Esophagus (tissue), 2 donors: Measurements from ENCODE around the gene SYT5. TPM values are rescaled to one million over a fixed set of nuclear protein-coding genes. Genes with fewer than 3 reads are reported as not detected.

Experiments
- H3K27ac ChIP-seq, 2 donors: one replicate each; pipeline ENCODE4 v1.5.1; 2013; ENCODE audit warnings: low read depth in 2 of 2, mild to moderate bottlenecking in 2 of 2, inconsistent platforms in 1 of 2, low read length in 1 of 2, moderate library complexity in 1 of 2
- H3K27me3 ChIP-seq, 2 donors: one replicate each; pipeline ENCODE4 v1.6.1; 2013; ENCODE audit warnings: low read length in 2 of 2, control low read depth in 1 of 2, mild to moderate bottlenecking in 1 of 2; ENCODE audit not compliant: insufficient read depth in 2 of 2, control insufficient read depth in 1 of 2
- H3K36me3 ChIP-seq, 2 donors: one replicate each; pipeline ENCODE4 v1.6.1; 2013; ENCODE audit warnings: low read length in 1 of 2; ENCODE audit not compliant: control insufficient read depth in 2 of 2, insufficient read depth in 2 of 2
- H3K4me1 ChIP-seq, 2 donors: one replicate each; pipeline ENCODE4 v1.6.1; 2013; ENCODE audit warnings: low read length in 1 of 2; ENCODE audit not compliant: control insufficient read depth in 2 of 2, insufficient read depth in 2 of 2
- H3K4me3 ChIP-seq, 2 donors: one replicate each; pipeline ENCODE4 v1.5.1; 2013; ENCODE audit warnings: low read length in 2 of 2, mild to moderate bottlenecking in 2 of 2, low read depth in 1 of 2, moderate library complexity in 1 of 2
- H3K9me3 ChIP-seq, 2 donors: one replicate each; pipeline ENCODE4 v1.6.1; 2013; ENCODE audit warnings: mild to moderate bottlenecking in 2 of 2, low read depth in 1 of 2, low read length in 1 of 2, moderate library complexity in 1 of 2; ENCODE audit not compliant: control insufficient read depth in 2 of 2, insufficient read depth in 1 of 2
- WGBS, 2 donors: extraction: QIAGEN DNeasy Blood & Tissue Kit; methylation state at CpG; one replicate each; pipeline ENCODE4 v1.1.7; 2013; 5-methylcytosine and 5-hydroxymethylcytosine counted together
- polyA plus RNA-seq, 2 donors: library from polyadenylated mRNA; stranded (reverse); fragments of 200-250 nt; gene quantifications; one replicate each; pipeline ENCODE4 v1.2.3, GENCODE V29; 2013
- donor health status: healthy with polysubstance abuse.
- donor health status: Bipolar disorder and iron deficiency.

SYT5 gene
- polyA plus RNA-seq, 2 donors: 0.05 TPM; not detected in 1

DNA sequence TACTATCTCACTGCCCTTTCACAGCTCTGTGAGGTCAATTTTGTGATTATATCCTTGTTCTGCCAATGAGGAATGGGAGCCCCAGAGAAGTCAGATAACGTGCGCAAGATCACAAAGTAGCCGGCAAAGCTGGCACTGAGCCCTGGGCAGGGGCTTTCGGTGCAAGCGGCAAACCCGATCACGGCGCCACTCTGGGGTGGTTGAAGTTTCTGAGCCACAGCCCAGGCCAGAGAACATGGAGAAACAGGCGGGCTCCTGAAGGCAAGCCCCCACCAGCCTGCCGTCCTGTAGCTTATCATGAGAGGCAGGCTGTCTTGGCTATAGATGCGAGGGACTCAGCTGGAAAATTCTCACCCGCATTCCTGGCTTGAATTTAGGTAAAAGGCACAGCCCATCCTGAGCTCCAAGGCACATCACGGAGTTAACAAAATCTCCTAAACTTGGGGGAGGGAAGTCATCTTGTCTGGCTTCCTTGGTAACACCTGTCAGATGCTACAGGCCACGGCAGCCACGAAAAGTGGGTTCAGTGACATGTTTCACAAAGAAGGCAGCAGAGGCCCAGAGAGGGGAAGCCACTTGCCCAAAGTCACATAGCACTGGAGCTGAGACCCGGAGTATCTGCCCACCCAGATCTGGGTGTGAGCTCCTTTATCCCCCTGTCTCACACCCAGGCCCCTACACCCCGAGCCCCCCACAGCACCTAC is 43.5 kb downstream of the SYT5 start:
- Histone ChIP-seq H3K4me3 (no peak overlapping the region), H3K9me3 (no peaks in the 10 kb centered on the region), H3K36me3 (no peaks in the 10 kb centered on the region), H3K27me3 (no peaks in the 10 kb centered on the region), H3K27ac (no peak overlapping the region), H3K4me1 (peaks cover 0 to 2% of the 10 kb centered on the region in 2 donors)
- 76 to 85% methylated on average over 17 of the region's 17 CpGs for WGBS, 2 donors

GRCh38 chr19:55134736-55135135 is 45.4 kb downstream of the SYT5 start:
- no peaks in the 10 kb centered on the region for H3K9me3 ChIP-seq
- no peaks in the 10 kb centered on the region for H3K27me3 ChIP-seq
- 25 to 37% methylated on average over 1 to 2 of the region's 3 CpGs for WGBS, 2 donors
- H3K36me3 ChIP-seq: no peaks in the 10 kb centered on the region
- no peak overlapping the region for H3K27ac ChIP-seq
- H3K4me3 ChIP-seq: no peak overlapping the region
- H3K4me1 ChIP-seq: peaks cover 0 to 2% of the 10 kb centered on the region in 2 donors

DNA sequence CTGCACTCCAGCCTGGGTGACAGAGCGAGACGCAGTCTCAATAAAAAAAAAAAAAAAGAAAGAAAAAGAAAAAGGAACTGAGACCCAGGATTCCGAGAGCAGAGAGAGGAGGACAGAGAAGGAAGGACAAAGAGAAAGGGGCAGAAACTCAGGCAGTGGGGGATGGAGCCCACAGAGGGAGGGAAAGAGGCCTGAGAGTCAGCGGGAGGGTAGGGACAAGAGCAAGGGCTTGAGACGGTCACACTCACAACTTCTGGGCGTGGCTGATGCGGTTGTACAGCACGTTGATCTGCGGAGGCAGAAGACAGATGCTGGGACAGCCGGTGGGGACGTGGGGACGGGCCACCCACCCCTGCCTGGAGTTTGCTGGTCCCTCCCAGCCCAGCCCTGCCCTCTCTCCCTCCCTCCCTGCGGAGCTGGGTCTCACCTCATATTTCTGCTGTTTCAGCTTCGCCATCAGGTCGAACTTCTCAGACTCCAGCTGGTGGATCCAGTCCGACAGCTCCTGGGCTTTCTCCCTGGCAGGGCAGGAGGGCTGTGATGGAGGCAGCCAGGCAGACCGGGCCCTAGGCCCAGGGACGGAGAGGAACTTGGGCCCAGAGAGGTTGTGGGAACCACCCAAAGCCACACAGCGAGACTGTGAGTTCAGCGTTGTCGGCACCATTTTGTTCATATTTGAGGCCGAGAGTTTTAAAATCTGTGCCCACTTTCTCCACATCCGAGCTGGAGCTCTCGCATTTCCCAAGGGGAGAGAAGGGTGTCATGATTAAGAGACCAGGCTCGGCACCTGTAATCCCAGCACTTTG is 46.2 kb downstream of the SYT5 start:
- H3K36me3 ChIP-seq: no peaks in the 10 kb centered on the region
- no peaks in the 10 kb centered on the region for H3K27me3 ChIP-seq
- no peak overlapping the region for H3K27ac ChIP-seq
- H3K4me3 ChIP-seq: no peak overlapping the region
- 63 to 71% methylated on average over 25 of the region's 25 CpGs for WGBS, 2 donors
- no peaks in the 10 kb centered on the region for H3K9me3 ChIP-seq
- H3K4me1 ChIP-seq: peaks cover 0 to 2% of the 10 kb centered on the region in 2 donors

GRCh38 chr19:55132453-55133129 is 47.5 kb downstream of the SYT5 start:
- H3K27ac ChIP-seq: no peak overlapping the region
- H3K4me1 ChIP-seq: peaks cover 0 to 2% of the 10 kb centered on the region in 2 donors
- no peak overlapping the region for H3K4me3 ChIP-seq
- WGBS, 2 donors: 58 to 61% methylated on average over 14 of the region's 14 CpGs
- H3K27me3 ChIP-seq: no peaks in the 10 kb centered on the region
- no peaks in the 10 kb centered on the region for H3K36me3 ChIP-seq
- H3K9me3 ChIP-seq: no peaks in the 10 kb centered on the region

DNA sequence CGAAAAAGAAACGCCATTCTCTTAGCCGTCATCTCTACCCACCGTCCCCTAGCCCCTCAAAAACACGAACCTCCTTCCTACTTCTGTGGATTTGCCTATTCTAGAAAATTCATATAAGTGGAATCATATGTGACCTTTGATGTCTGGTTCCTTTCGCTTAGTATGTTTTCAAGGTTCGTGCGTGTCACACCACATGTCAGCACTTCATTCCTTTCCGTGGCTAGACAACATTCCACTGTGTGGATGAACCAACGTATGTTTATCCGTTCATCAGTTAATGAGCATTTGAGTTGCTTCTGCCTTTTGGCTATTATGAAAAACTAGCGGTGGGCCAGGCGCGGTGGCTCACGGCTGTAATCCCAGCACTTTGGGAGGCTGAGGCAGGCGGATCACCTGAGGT is 48.7 kb downstream of the SYT5 start:
- Histone ChIP-seq H3K4me1 (peaks cover 0 to 2% of the 10 kb centered on the region in 2 donors), H3K36me3 (no peaks in the 10 kb centered on the region), H3K27me3 (no peaks in the 10 kb centered on the region), H3K9me3 (no peaks in the 10 kb centered on the region), H3K4me3 (no peak overlapping the region), H3K27ac (no peak overlapping the region)
- WGBS, 2 donors: 86 to 89% methylated on average over 16 of the region's 16 CpGs

Other genes with a start within 250 kb of the SYT5 start
- not detected for gene NLRP7, start 232.8 kb downstream of the SYT5 start, polyA plus RNA-seq
- 10 to 100 TPM in 1 of 2 donors, 1 to 10 TPM in 1; 3.8 to 20.5 TPM for gene NLRP2, start 213.9 kb downstream of the SYT5 start, polyA plus RNA-seq
- 1 to 10 TPM in 1 of 2 donors, under 1 TPM in 1; 0.45 to 1.6 TPM for gene GP6, start 142.0 kb downstream of the SYT5 start, polyA plus RNA-seq
- gene RDH13, start 117.1 kb downstream of the SYT5 start, polyA plus RNA-seq: 10 to 100 TPM; 32.5 to 60.6 TPM
- 1,000 to 10,000 TPM in 1 of 2 donors, 100 to 1,000 TPM in 1; 578 to 1,427 TPM for gene EPS8L1, start 104.4 kb downstream of the SYT5 start, polyA plus RNA-seq
- gene PPP1R12C, start 62.7 kb downstream of the SYT5 start, polyA plus RNA-seq: 100 to 1,000 TPM in 1 of 2 donors, 10 to 100 TPM in 1; 77.7 to 100 TPM
- gene TNNT1, start 31.1 kb downstream of the SYT5 start, polyA plus RNA-seq: 10 to 100 TPM in 1 of 2 donors, 1 to 10 TPM in 1; 6.1 to 10.9 TPM
- 1 to 10 TPM; 1.0 to 2.6 TPM for gene TNNI3, start 22.6 kb downstream of the SYT5 start, polyA plus RNA-seq
- 1 to 10 TPM in 1 of 2 donors, under 1 TPM in 1; 0.44 to 1.1 TPM for gene DNAAF3, start 13.7 kb downstream of the SYT5 start, polyA plus RNA-seq
- under 1 TPM; 0.10 to 0.19 TPM for gene PTPRH, start 29.2 kb upstream of the SYT5 start, polyA plus RNA-seq
- gene TMEM86B, start 48.5 kb upstream of the SYT5 start, polyA plus RNA-seq: 1 to 10 TPM; 2.3 to 6.0 TPM
- 10 to 100 TPM; 29.8 to 30.6 TPM for gene PPP6R1, start 78.7 kb upstream of the SYT5 start, polyA plus RNA-seq
- 10 to 100 TPM; 30.9 to 44.9 TPM for gene HSPBP1, start 99.8 kb upstream of the SYT5 start, polyA plus RNA-seq
- 1 to 10 TPM in 1 of 2 donors, under 1 TPM in 1; 0.96 to 1.0 TPM for gene BRSK1, start 103.7 kb upstream of the SYT5 start, polyA plus RNA-seq
- gene TMEM150B, start 145.1 kb upstream of the SYT5 start, polyA plus RNA-seq: under 1 TPM in 1 of 2 donors, not detected in 1; 0.12 TPM
- gene KMT5C, start 159.6 kb upstream of the SYT5 start, polyA plus RNA-seq: 1 to 10 TPM; 5.0 to 9.4 TPM
- under 1 TPM; 0.48 to 0.53 TPM for gene COX6B2, start 174.4 kb upstream of the SYT5 start, polyA plus RNA-seq
- gene GARIN5B, start 183.0 kb upstream of the SYT5 start, polyA plus RNA-seq: not detected
- gene IL11, start 190.2 kb upstream of the SYT5 start, polyA plus RNA-seq: under 1 TPM; 0.47 to 0.51 TPM
- not detected for gene TMEM190, start 196.5 kb upstream of the SYT5 start, polyA plus RNA-seq
- under 1 TPM; 0.49 to 0.98 TPM for gene TMEM238, start 204.0 kb upstream of the SYT5 start, polyA plus RNA-seq
- 1,000 to 10,000 TPM; 2,179 to 2,435 TPM for gene RPL28, start 205.6 kb upstream of the SYT5 start, polyA plus RNA-seq
- gene UBE2S, start 227.5 kb upstream of the SYT5 start, polyA plus RNA-seq: 10 to 100 TPM; 12.8 to 24.1 TPM